T-helper 22 cell (primary cell): ENCODE data around the gene FBXO21.
"Not testable (repeated sequence)": the region's sequence is repeated elsewhere in the genome, so short reads cannot be mapped to it uniquely, and the experiment has no call there.

Experiments
- DNase-seq: peaks from one replicate; pipeline ENCODE4 v3.0.0-alpha.2; 2020; ENCODE audit warnings: low read depth

Gene FBXO21

GRCh38 chr12:117101953-117102799 is 88.1 kb downstream of the FBXO21 start:
- DNase-seq, result no peak

GRCh38 chr12:117100851-117101673 is 89.2 kb downstream of the FBXO21 start:
- DNase-seq, result no peak

GRCh38 chr12:117100251-117100650 is 90.0 kb downstream of the FBXO21 start:
- DNase-seq, result no peak

- no peak for DNase-seq
Observed at GRCh38 chr12:117098361-117099217, 91.7 kb downstream of the FBXO21 start.

- no peak for DNase-seq
Observed at GRCh38 chr12:117098024-117098360, 92.3 kb downstream of the FBXO21 start.

- no peak for DNase-seq
Observed at GRCh38 chr12:117097159-117097558, 93.1 kb downstream of the FBXO21 start.

- DNase-seq, result no peak
Observed at GRCh38 chr12:117096501-117097042, 93.7 kb downstream of the FBXO21 start.

- DNase-seq, result not testable (repeated sequence)
Observed at GRCh38 chr12:117095191-117095590, 95.1 kb downstream of the FBXO21 start.

GRCh38 chr12:117093918-117094630 is 96.2 kb downstream of the FBXO21 start:
- DNase-seq, result no peak

GRCh38 chr12:117093431-117093830 is 96.8 kb downstream of the FBXO21 start:
- no peak for DNase-seq

GRCh38 chr12:117092886-117093285 is 97.4 kb downstream of the FBXO21 start:
- DNase-seq, result no peak

- DNase-seq, result no peak
Observed at GRCh38 chr12:117092511-117092780, 97.8 kb downstream of the FBXO21 start.
